HG02852 (cell line): Measurements from ENCODE around the gene C1orf232.

Experiments
- ATAC-seq: cut with Tn5 transposase; IDR thresholded peaks from one replicate; pipeline ENCODE4 v1.9.1; 2021; ENCODE audit warnings: mild to moderate bottlenecking, moderate library complexity; ENCODE audit not compliant: unreplicated experiment

The C1orf232 gene

GRCh38 chr1:26168410-26169197 is at the start of gene C1orf232:
Gene C1orf232 (minus strand): TSS chr1:26168963. CDS start chr1:26168499, 464 bp downstream.
- no peak for ATAC-seq

GRCh38 chr1:26215246-26215645 is 46.5 kb upstream of the C1orf232 start:
- ATAC-seq = no peak

- no peak for ATAC-seq
Measured at GRCh38 chr1:26213335-26213905, 44.7 kb upstream of the C1orf232 start.

GRCh38 chr1:26212726-26213125 is 44.0 kb upstream of the C1orf232 start:
- no peak for ATAC-seq

- no peak for ATAC-seq
Measured at GRCh38 chr1:26210147-26210870, 41.5 kb upstream of the C1orf232 start.

GRCh38 chr1:26203642-26204318 is 35.0 kb upstream of the C1orf232 start:
- ATAC-seq = no peak

- ATAC-seq = no peak
Measured at GRCh38 chr1:26200413-26200812, 31.6 kb upstream of the C1orf232 start.

- no peak for ATAC-seq
Measured at GRCh38 chr1:26197813-26198212, 29.1 kb upstream of the C1orf232 start.

GRCh38 chr1:26197301-26197700 is 28.5 kb upstream of the C1orf232 start:
- no peak for ATAC-seq

GRCh38 chr1:26195805-26196204 is 27.0 kb upstream of the C1orf232 start:
- ATAC-seq = no peak

GRCh38 chr1:26191739-26192138 is 23.0 kb upstream of the C1orf232 start:
- ATAC-seq = no peak

- no peak for ATAC-seq
Measured at GRCh38 chr1:26190373-26190987, 21.7 kb upstream of the C1orf232 start, which contains the start of gene CATSPER4. Gene CATSPER4 (plus strand): TSS chr1:26190602. CDS start chr1:26190628, 26 bp downstream.

GRCh38 chr1:26189751-26190275 is 21.1 kb upstream of the C1orf232 start:
- no peak for ATAC-seq

- no peak for ATAC-seq
Measured at GRCh38 chr1:26189331-26189730, 20.6 kb upstream of the C1orf232 start.

GRCh38 chr1:26188477-26188876 is 19.7 kb upstream of the C1orf232 start:
- ATAC-seq = no peak

- ATAC-seq = no peak
Measured at GRCh38 chr1:26187882-26188281, 19.1 kb upstream of the C1orf232 start.

- ATAC-seq = no peak
Measured at GRCh38 chr1:26184883-26185282, 16.1 kb upstream of the C1orf232 start.

- ATAC-seq = no peak
Measured at GRCh38 chr1:26184086-26184485, 15.3 kb upstream of the C1orf232 start.

GRCh38 chr1:26182383-26182696 is 13.6 kb upstream of the C1orf232 start:
- ATAC-seq = no peak

- no peak for ATAC-seq
Measured at GRCh38 chr1:26181586-26182382, 13.0 kb upstream of the C1orf232 start.
